HL-60 (cell line): Measurements from ENCODE around the gene GALNT17.

Source experiments
- DNase-seq, 2 experiments: peaks; one replicate each; pipeline ENCODE4 v3.0.0-alpha.2; 2010 to 2020; ENCODE audit warnings: low read depth in 1 of 2, low spot score in 1 of 2
- H3K27ac ChIP-seq: fragments of 250-450 bp; sonication (Bioruptor Pico); replicated peaks from 2 replicates; pipeline ENCODE4 v1.5.1; 2020; ENCODE audit warnings: mild to moderate bottlenecking, moderate library complexity
- H3K27me3 ChIP-seq: fragments of 250-450 bp; sonication (Bioruptor Pico); 2 replicates; pipeline ENCODE4 v1.5.1; 2021; ENCODE audit warnings: mild to moderate bottlenecking, moderate library complexity; ENCODE audit not compliant: insufficient read depth, poor library complexity, severe bottlenecking
- H3K4me3 ChIP-seq: replicated peaks from 2 replicates; pipeline ENCODE4 v1.5.1; 2011; ENCODE audit warnings: mild to moderate bottlenecking, control low read depth, low read length; ENCODE audit not compliant: insufficient read depth
- GABPA ChIP-seq: IDR thresholded peaks from 2 replicates; pipeline ENCODE4 v1.6.1; 2012; ENCODE audit warnings: low read depth
- POLR2AphosphoS5 ChIP-seq: IDR thresholded peaks from 2 replicates; pipeline ENCODE4 v1.6.1; 2012; ENCODE audit warnings: low read depth
- SPI1 ChIP-seq: IDR thresholded peaks from 2 replicates; pipeline ENCODE4 v1.6.1; 2012; ENCODE audit warnings: low read depth, mild to moderate bottlenecking, borderline replicate concordance
- TF ChIP-seq, protein P1 (sequence below): IDR thresholded peaks from 2 replicates; pipeline ENCODE4 v1.6.1; 2012; ENCODE audit warnings: low read depth; ENCODE audit not compliant: insufficient replicate concordance
- TF ChIP-seq, protein P2 (sequence below): IDR thresholded peaks from one replicate; pipeline ENCODE4 v1.5.1; 2011; ENCODE audit warnings: low read length, control low read depth, inconsistent platforms; ENCODE audit not compliant: insufficient read depth

The GALNT17 gene

DNA sequence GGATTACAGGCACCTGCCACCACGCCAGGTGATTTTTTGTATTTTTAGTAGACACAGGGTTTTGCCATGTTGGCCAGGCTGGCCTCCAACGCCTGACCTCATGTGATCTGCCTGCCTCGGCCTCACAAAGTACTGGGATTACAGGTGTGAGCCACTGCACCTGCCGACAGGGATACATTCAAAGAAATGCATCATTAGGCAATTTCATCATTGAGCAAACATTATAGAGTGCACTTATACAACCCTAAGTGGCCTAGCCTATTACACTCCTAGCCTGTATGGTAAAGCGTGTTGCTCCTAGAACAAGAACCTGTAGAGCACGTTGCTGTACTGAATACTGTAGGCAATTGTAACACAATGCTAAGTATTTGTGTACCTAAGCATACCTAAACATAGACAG lies 350.3 kb downstream of the GALNT17 start:
- H3K4me3 ChIP-seq = no peak overlapping the region
- no peak for DNase-seq
- TF ChIP-seq, protein P1, sequence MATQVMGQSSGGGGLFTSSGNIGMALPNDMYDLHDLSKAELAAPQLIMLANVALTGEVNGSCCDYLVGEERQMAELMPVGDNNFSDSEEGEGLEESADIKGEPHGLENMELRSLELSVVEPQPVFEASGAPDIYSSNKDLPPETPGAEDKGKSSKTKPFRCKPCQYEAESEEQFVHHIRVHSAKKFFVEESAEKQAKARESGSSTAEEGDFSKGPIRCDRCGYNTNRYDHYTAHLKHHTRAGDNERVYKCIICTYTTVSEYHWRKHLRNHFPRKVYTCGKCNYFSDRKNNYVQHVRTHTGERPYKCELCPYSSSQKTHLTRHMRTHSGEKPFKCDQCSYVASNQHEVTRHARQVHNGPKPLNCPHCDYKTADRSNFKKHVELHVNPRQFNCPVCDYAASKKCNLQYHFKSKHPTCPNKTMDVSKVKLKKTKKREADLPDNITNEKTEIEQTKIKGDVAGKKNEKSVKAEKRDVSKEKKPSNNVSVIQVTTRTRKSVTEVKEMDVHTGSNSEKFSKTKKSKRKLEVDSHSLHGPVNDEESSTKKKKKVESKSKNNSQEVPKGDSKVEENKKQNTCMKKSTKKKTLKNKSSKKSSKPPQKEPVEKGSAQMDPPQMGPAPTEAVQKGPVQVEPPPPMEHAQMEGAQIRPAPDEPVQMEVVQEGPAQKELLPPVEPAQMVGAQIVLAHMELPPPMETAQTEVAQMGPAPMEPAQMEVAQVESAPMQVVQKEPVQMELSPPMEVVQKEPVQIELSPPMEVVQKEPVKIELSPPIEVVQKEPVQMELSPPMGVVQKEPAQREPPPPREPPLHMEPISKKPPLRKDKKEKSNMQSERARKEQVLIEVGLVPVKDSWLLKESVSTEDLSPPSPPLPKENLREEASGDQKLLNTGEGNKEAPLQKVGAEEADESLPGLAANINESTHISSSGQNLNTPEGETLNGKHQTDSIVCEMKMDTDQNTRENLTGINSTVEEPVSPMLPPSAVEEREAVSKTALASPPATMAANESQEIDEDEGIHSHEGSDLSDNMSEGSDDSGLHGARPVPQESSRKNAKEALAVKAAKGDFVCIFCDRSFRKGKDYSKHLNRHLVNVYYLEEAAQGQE = no peak
- no peak for TF ChIP-seq SPI1
- no peak for TF ChIP-seq GABPA
- TF ChIP-seq, protein P2, sequence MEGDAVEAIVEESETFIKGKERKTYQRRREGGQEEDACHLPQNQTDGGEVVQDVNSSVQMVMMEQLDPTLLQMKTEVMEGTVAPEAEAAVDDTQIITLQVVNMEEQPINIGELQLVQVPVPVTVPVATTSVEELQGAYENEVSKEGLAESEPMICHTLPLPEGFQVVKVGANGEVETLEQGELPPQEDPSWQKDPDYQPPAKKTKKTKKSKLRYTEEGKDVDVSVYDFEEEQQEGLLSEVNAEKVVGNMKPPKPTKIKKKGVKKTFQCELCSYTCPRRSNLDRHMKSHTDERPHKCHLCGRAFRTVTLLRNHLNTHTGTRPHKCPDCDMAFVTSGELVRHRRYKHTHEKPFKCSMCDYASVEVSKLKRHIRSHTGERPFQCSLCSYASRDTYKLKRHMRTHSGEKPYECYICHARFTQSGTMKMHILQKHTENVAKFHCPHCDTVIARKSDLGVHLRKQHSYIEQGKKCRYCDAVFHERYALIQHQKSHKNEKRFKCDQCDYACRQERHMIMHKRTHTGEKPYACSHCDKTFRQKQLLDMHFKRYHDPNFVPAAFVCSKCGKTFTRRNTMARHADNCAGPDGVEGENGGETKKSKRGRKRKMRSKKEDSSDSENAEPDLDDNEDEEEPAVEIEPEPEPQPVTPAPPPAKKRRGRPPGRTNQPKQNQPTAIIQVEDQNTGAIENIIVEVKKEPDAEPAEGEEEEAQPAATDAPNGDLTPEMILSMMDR = no peak
- TF ChIP-seq POLR2AphosphoS5 = no peak
- H3K27me3 ChIP-seq = no peaks in the 10 kb centered on the region
- no peak overlapping the region for H3K27ac ChIP-seq

DNA sequence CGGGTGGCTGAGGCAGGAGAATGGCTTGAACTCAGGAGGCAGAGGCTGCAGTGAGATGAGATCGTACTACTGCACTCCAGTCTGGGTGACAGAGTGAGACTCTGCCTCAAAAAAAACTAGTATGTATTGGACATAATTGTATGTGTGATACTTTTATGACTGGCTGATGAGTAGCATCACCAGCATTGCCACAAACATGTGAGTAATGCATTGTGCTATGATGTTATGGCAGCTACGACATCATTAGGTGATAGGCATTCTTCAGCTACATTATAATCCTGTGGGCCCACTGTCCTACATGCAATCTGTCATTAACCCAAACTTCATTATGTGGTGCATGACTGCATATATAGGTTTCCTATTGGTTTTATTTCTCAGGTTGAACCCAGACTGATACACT lies 352.4 kb downstream of the GALNT17 start:
- Histone ChIP-seq H3K27me3 (no peaks in the 10 kb centered on the region), H3K27ac (no peak overlapping the region), H3K4me3 (no peak overlapping the region)
- TF ChIP-seq, protein P2 = no peak
- no peak for TF ChIP-seq GABPA
- no peak for DNase-seq

DNA sequence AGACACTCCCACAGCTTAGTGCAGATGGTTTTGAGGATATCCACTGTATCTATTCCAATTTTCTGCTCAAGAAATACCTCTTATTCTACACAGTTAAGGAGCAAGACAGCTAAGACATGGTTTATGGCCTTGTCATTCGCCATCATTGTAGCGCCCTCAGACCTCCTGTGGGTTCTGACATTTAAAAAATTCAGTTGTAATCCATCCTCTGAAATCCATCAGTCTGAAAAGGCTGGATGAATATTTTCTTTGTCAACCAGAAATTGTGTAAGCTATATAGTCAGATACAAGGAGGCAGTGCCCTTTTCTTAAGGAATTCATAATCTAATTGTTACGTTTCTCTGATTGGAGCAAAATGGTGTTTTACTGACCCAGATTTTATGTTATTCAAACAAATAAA lies 353.6 kb downstream of the GALNT17 start:
- DNase-seq = no peak
- no peaks in the 10 kb centered on the region for H3K27me3 ChIP-seq
- no peak overlapping the region for H3K4me3 ChIP-seq
- TF ChIP-seq, protein P2 = no peak
- no peak for TF ChIP-seq SPI1
- TF ChIP-seq POLR2AphosphoS5 = no peak
- no peak for TF ChIP-seq GABPA
- TF ChIP-seq, protein P1 = no peak
- H3K27ac ChIP-seq = no peak overlapping the region

DNA sequence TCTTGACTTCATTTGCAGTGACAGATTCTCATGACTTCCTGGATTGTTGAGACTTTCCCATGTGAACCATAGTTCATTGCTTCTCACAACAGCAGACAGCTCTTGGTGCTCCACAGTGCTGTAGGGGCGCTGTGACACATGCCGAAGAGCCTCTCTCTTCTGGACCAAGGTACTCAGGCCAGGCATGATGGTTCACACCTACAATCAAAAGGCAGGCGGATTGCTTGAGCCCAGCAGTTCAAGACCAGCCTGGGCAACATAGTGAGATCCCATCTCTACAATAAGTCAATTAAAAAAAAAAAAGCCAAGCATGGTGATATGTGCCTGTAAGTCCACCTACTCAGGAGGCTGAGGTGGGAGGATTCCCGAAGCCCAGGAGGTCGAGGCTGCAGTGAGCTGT lies 354.5 kb downstream of the GALNT17 start:
- TF ChIP-seq GABPA (no peak), SPI1 (no peak), POLR2AphosphoS5 (no peak)
- TF ChIP-seq, protein P2 = no peak
- TF ChIP-seq, protein P1 = no peak
- no peak for DNase-seq
- Histone ChIP-seq H3K4me3 (no peak overlapping the region), H3K27me3 (no peaks in the 10 kb centered on the region), H3K27ac (no peak overlapping the region)
